Upper lobe of left lung (tissue), 6 donors: ENCODE measurements around the gene FLII. TPM values are rescaled to one million over a fixed set of nuclear protein-coding genes. Genes with fewer than 3 reads are reported as not detected.

ENCODE experiments used
- ATAC-seq, 2 donors: fragments of 200-7000 bp; cut with Tn5 transposase; one replicate each; pipeline ENCODE4 v1.9.1; 2022; ENCODE audit warnings: mild to moderate bottlenecking in 2 of 2, moderate library complexity in 2 of 2; ENCODE audit not compliant: low FRiP score in 2 of 2
- DNase-seq, 2 donors: peaks; one replicate each; pipeline ENCODE4 v3.0.0-alpha.2; 2019 to 2020
- H3K27ac ChIP-seq, 4 donors: fragments of 200-600 bp; sonication (generic); one replicate each; pipeline ENCODE4 v1.5.1; 2016 to 2019
- H3K27me3 ChIP-seq, 4 donors: fragments of 200-600 bp; sonication (generic); one replicate each; pipeline ENCODE4 v1.5.1; 2017 to 2019
- H3K36me3 ChIP-seq, 4 donors: fragments of 200-600 bp; sonication (generic); one replicate each; pipeline ENCODE4 v1.5.1; 2016 to 2019
- H3K4me1 ChIP-seq, 4 donors: fragments of 200-600 bp; sonication (generic); one replicate each; pipeline ENCODE4 v1.5.1; 2018 to 2019
- H3K4me3 ChIP-seq, 4 donors: fragments of 200-600 bp; sonication (generic); one replicate each; pipeline ENCODE4 v1.5.1; 2017 to 2019; ENCODE audit warnings: mild to moderate bottlenecking in 2 of 4, moderate library complexity in 1 of 4
- H3K9me3 ChIP-seq, 4 donors: fragments of 200-600 bp; sonication (generic); one replicate each; pipeline ENCODE4 v1.5.1; 2018 to 2019
- CTCF ChIP-seq, 6 experiments: fragments of 450-650 bp in 4 of 6; fragments of 200-600 bp in 2 of 6; sonication (generic) in 2 of 6; IDR thresholded peaks; one replicate each; pipeline ENCODE4 v1.5.1; 2016 to 2019; ENCODE audit warnings: antibody characterized with exemption in 6 of 6
- EP300 ChIP-seq, 4 donors: sonication (generic); formaldehyde crosslinking; IDR thresholded peaks; one replicate each; pipeline ENCODE4 v1.5.1; 2017; ENCODE audit warnings: antibody characterized with exemption in 4 of 4, control low read depth in 2 of 4
- POLR2A ChIP-seq, 4 donors: fragments of 450-650 bp; IDR thresholded peaks; one replicate each; pipeline ENCODE4 v1.5.1; 2016 to 2017; ENCODE audit warnings: antibody characterized with exemption in 4 of 4, mild to moderate bottlenecking in 2 of 4
- POLR2AphosphoS5 ChIP-seq, 2 donors: sonication (generic); formaldehyde crosslinking; IDR thresholded peaks; one replicate each; pipeline ENCODE4 v1.5.1; 2017; ENCODE audit warnings: antibody characterized with exemption in 2 of 2
- WGBS, 2 donors: methylation state at CpG; one replicate each; pipeline ENCODE4 v1.1.5; 2017 to 2018; 5-methylcytosine and 5-hydroxymethylcytosine counted together
- total RNA-seq, 6 donors: library from RNA; depleted of rRNA in 4 of 6; stranded (reverse); fragments of >200 nt in 4 of 6; gene quantifications; one replicate each; pipeline versions ENCODE4 v1.1.0 to v1.2.1, GENCODE V29; 2016 to 2021
- donor health status: DM: no; HTN: no; CAD: no; lungs with moderate emphysema.
- donor health status: DM: no; HTN: yes; CAD: no; lungs with severe emphysema.

FLII gene
- total RNA-seq, 6 donors from 2014 or later: 313 to 552 (median 376) TPM

- DNase-seq: peak in 1 of 2 donors; percentile 73
- Histone ChIP-seq H3K4me1 (peaks cover 18 to 24% (median 22%) of the 10 kb centered on the region in 4 donors), H3K36me3 (peaks cover 28 to 76% (median 71%) of the 10 kb centered on the region in 4 donors), H3K27me3 (no peaks in the 10 kb centered on the region), H3K4me3 (no peak overlapping the region), H3K27ac (no peak overlapping the region), H3K9me3 (no peaks in the 10 kb centered on the region)
- WGBS, 2 donors: 90 to 95% methylated on average over 13 to 27 of the region's 27 CpGs
- no peak for TF ChIP-seq POLR2A (IDR thresholded peaks at IDR 0.05)
- no peak for TF ChIP-seq EP300 (IDR thresholded peaks at IDR 0.05)
- no peak for TF ChIP-seq CTCF (IDR thresholded peaks at IDR 0.05)
- no peak for TF ChIP-seq POLR2AphosphoS5 (IDR thresholded peaks at IDR 0.05)
- ATAC-seq: no peak
Observed at GRCh38 chr17:18253947-18254821, 4.4 kb downstream of the FLII start.

GRCh38 chr17:18253187-18253884, 5.2 kb downstream of the FLII start:
- Histone ChIP-seq H3K4me3 (no peak overlapping the region), H3K4me1 (peaks cover 15 to 26% (median 21%) of the 10 kb centered on the region in 4 donors), H3K36me3 (peaks cover 28 to 84% (median 79%) of the 10 kb centered on the region in 4 donors), H3K27me3 (no peaks in the 10 kb centered on the region), H3K9me3 (no peaks in the 10 kb centered on the region), H3K27ac (no peak overlapping the region)
- TF ChIP-seq CTCF (IDR thresholded peaks at IDR 0.05): no peak
- no peak for TF ChIP-seq POLR2A (IDR thresholded peaks at IDR 0.05)
- TF ChIP-seq POLR2AphosphoS5 (IDR thresholded peaks at IDR 0.05): no peak
- no peak for TF ChIP-seq EP300 (IDR thresholded peaks at IDR 0.05)
- ATAC-seq: no peak
- 78 to 93% methylated on average over 3 to 15 of the region's 16 CpGs for WGBS, 2 donors
- no peak for DNase-seq

- H3K4me3 ChIP-seq: no peak overlapping the region
- no peak overlapping the region for H3K27ac ChIP-seq
- DNase-seq (no peak), ATAC-seq (no peak)
- peaks cover 28 to 96% (median 90%) of the 10 kb centered on the region in 4 donors for H3K36me3 ChIP-seq
- WGBS, 2 donors: 88 to 93% methylated on average over 4 of the region's 5 CpGs
- TF ChIP-seq POLR2A (IDR thresholded peaks at IDR 0.05) (no peak), EP300 (IDR thresholded peaks at IDR 0.05) (no peak), CTCF (IDR thresholded peaks at IDR 0.05) (no peak), POLR2AphosphoS5 (IDR thresholded peaks at IDR 0.05) (no peak)
- peaks cover 13 to 27% (median 22%) of the 10 kb centered on the region in 4 donors for H3K4me1 ChIP-seq
- no peaks in the 10 kb centered on the region for H3K9me3 ChIP-seq
- no peaks in the 10 kb centered on the region for H3K27me3 ChIP-seq
Observed at GRCh38 chr17:18252160-18252559, 6.4 kb downstream of the FLII start.

- no peak for DNase-seq
- peaks cover 28 to 99% (median 97%) of the 10 kb centered on the region in 4 donors for H3K36me3 ChIP-seq
- 85 to 91% methylated on average over 4 to 15 of the region's 15 CpGs for WGBS, 2 donors
Observed at GRCh38 chr17:18251204-18251603, 7.3 kb downstream of the FLII start.

More at GRCh38 chr17:18251204-18251603, 7.3 kb downstream of the FLII start:
- no peak overlapping the region for H3K27ac ChIP-seq
- no peaks in the 10 kb centered on the region for H3K9me3 ChIP-seq
- no peaks in the 10 kb centered on the region for H3K27me3 ChIP-seq
- peaks cover 7 to 23% (median 16%) of the 10 kb centered on the region in 4 donors for H3K4me1 ChIP-seq
- ATAC-seq: no peak
- TF ChIP-seq POLR2AphosphoS5 (IDR thresholded peaks at IDR 0.05) (no peak), EP300 (IDR thresholded peaks at IDR 0.05) (no peak), POLR2A (IDR thresholded peaks at IDR 0.05) (no peak), CTCF (IDR thresholded peaks at IDR 0.05) (no peak)
- H3K4me3 ChIP-seq: no peak overlapping the region
